ENCODE data around the gene BRAT1.

The BRAT1 gene

DNA sequence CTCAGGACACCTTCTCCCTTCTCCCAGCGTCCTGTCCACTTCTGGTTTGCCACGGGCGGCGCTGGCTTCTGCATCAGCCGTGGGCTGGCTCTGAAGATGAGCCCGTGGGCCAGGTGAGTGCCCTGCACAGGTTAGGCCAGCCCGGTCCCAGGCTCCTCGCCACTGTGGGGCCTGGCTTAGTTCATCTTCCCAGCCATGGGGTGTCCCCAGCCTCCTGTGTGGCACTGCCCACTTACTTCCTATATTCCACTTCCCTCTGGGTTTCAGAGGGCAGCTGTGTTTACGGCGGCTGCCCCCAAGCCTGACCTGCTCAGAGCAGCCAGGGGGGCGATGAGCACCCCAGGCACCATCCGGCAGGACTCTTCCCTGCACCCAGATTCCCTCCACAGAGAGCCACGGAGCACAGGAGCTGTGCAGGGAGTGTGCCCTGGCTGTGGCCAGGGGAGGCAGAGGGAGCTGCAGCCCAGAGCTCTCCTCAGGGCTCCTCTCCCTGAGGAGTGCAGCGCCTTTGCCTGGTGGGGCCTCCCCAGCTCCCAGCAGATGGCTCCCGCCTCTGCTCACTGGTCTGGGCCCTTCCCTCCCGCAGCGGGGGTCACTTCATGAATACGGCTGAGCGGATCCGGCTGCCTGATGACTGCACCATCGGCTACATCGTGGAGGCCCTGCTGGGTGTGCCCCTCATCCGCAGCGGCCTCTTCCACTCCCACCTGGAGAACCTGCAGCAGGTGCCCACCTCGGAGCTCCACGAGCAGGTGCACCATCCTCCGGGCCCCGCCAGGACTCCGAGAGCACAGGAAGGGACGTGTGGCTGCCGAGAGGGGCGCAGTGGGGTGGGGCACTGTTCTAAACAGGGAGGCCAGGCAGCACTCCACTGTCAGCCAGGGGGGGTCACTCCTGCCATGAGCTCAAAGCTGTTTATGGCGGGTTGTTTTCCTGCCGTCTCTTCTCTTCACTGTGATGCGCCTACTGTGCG lies 29.4 kb downstream of the BRAT1 start:
- DNase-seq (ENCODE audit: low read depth): no peak
- no peak overlapping the region for H3K4me3 ChIP-seq (ENCODE audit: low read depth, low read length)
- TF ChIP-seq, protein P1, sequence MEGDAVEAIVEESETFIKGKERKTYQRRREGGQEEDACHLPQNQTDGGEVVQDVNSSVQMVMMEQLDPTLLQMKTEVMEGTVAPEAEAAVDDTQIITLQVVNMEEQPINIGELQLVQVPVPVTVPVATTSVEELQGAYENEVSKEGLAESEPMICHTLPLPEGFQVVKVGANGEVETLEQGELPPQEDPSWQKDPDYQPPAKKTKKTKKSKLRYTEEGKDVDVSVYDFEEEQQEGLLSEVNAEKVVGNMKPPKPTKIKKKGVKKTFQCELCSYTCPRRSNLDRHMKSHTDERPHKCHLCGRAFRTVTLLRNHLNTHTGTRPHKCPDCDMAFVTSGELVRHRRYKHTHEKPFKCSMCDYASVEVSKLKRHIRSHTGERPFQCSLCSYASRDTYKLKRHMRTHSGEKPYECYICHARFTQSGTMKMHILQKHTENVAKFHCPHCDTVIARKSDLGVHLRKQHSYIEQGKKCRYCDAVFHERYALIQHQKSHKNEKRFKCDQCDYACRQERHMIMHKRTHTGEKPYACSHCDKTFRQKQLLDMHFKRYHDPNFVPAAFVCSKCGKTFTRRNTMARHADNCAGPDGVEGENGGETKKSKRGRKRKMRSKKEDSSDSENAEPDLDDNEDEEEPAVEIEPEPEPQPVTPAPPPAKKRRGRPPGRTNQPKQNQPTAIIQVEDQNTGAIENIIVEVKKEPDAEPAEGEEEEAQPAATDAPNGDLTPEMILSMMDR (IDR thresholded peaks at IDR 0.05; ENCODE audit: low read depth, low read length, missing control alignments): no peak

DNA sequence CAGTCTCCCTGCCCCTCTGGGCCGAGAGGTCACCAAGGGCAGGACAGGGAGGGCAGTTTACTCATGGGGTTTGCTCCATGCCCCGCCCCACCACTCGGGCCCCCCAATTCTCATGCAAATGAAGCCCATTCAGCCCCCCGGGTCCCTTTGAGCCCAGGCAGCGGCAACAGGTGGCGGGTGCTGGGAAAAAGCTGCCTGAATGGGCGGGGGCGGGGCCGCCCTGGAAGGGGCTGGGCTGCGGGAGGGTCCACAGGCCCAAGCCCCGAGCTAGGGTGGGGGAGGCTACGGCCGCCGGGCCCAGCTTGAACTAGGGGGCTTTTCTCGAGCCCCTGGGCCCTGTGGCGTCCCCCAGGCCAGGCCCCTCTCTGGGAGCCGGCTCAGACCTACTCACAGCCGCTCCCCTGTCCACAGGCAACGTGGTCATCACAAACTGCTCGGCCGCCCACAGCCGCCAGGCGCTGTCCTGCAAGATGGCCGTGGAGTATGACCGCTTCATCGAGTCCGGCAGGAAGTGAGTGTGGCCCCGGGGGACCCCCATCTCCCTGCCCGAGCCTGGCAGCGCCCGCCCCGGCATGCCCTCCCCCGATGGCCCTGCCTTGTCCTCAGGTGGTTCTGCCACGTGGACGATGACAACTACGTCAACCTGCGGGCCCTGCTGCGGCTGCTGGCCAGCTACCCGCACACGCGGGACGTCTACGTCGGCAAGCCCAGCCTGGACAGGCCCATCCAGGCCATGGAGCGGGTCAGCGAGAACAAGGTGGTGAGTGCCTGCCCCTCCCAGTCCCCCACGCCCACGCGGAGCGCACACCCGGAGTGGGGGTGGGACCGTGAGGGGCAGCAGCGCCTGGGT lies 30.3 kb downstream of the BRAT1 start:
- no peak for DNase-seq (ENCODE audit: low read depth)
- H3K4me3 ChIP-seq (ENCODE audit: low read depth, low read length): no peak overlapping the region
- TF ChIP-seq, protein P1 (IDR thresholded peaks at IDR 0.05; ENCODE audit: low read depth, low read length, missing control alignments): no peak

DNA sequence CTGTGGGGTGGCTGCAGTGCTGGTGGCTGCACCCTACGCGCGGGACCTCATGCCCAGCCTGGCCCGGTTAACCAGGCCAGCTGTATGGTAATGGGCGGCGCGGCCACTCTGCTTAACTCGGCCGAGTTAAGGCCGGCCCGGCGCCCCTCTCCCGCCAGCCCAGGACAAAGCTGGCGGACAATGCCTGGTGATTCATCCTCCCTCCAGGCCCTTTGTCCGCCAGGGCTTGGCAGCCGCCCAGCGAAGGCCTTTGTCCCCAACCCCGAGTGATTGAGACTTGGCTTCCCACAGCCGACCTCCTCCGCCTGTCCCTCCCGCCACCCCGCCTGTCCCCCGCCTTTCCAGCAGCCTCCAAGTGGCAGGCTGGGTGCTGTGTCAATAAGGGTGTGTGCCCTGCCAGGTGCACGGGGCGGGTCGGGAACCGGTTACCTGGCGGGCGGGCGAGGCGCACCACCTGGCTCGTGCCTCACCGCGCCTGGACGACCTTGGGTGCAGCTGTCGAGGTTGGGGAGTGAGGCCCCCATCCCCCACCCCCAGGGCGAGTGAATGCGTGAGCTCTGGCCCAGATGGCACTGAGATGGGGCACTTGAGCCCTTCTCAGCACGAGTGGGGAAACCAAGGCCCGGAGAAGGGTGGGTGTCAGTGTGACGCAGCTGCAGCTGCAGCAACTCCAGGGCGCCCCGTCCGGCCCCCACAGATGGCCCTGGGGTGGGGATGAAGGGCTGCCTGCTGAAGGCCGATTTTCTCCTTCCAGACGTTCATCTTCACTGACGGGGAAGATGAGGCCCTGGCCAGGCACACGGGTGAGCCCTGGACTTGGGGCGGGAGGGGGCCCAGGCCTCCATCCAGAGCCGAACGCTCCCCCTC lies 31.1 kb downstream of the BRAT1 start:
- H3K4me3 ChIP-seq (ENCODE audit: low read depth, low read length): no peak overlapping the region
- TF ChIP-seq, protein P1 (IDR thresholded peaks at IDR 0.05; ENCODE audit: low read depth, low read length, missing control alignments): no peak
- DNase-seq (ENCODE audit: low read depth): no peak

DNA sequence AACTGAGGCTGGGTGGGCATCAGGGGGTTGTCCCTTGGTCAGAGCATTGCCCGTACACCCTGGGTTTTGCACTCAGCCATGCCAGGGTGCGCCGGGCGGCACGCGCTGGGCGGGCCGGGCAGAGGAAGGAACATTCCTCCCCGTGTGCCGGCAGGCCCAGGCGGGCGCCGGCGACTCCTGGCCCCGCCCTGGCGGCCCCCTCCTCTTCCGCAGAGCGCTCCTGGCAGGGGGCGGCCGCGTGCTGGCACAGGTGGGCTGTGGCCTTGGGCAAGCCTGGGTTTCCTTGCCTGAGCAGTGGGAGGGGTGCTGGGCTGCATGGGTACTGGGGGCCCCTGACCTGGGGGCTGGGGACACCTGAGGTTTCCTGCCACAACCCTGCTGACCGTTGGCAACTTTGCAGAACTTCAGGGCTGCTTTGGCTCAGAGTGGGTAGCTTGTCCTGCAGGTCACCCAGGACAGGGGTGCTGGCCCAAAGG lies 31.8 kb downstream of the BRAT1 start:
- TF ChIP-seq, protein P1 (IDR thresholded peaks at IDR 0.05; ENCODE audit: low read depth, low read length, missing control alignments): no peak
- DNase-seq (ENCODE audit: low read depth): no peak
- H3K4me3 ChIP-seq (ENCODE audit: low read depth, low read length): no peak overlapping the region

DNA sequence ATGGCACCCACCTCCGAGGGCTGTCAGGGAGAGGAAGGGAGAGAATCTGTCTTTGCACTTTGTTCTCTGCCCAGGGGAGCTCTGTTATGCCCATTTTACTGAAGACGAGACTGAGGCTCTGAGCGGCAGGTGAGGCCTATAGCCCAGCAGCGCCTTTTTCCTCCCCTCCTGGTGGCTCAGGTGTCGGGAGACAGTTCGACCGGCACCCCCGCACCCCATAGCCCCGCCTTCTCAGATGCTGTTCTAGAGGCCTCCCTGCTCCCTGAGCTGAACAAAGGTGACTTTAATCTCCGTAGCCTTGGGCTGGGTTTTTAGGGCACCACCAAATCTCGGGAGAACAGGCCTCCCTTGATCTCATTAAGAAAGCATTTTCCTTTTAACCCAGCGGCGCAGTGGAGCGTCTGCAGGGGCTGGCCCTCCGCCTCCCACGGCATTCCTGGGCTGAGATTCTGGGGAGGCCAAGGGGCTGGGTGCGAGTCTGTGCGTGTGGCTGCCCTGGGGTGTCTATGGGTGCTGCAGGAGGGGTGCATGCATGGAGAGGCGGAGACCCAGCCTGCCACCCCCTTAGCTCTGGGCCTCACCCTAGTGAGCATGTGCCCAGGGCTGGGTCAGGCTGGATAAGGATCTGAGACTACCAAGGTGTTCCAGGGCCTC lies 32.4 kb downstream of the BRAT1 start:
- TF ChIP-seq, protein P1 (IDR thresholded peaks at IDR 0.05; ENCODE audit: low read depth, low read length, missing control alignments): no peak
- DNase-seq (ENCODE audit: low read depth): no peak
- H3K4me3 ChIP-seq (ENCODE audit: low read depth, low read length): no peak overlapping the region

Data from GM12864 (cell line).